Stomach (tissue), 9 donors: ENCODE results near the gene TLK1. TPM values are rescaled to one million over a fixed set of nuclear protein-coding genes. Genes with fewer than 3 reads are reported as not detected.

Source experiments
- DNase-seq, 2 donors: peaks; one replicate each; pipeline versions ENCODE4 v3.0.0 to v3.0.0-alpha.2; 2013 to 2019
- H3K27ac ChIP-seq, 5 donors: fragments of 200-600 bp in 4 of 5; sonication (generic) in 4 of 5; one replicate each; pipeline ENCODE4 v1.5.1; 2013 to 2019; ENCODE audit warnings: mild to moderate bottlenecking in 1 of 5, moderate library complexity in 1 of 5
- H3K27me3 ChIP-seq, 3 donors: fragments of 200-600 bp; sonication (generic); one replicate each; pipeline ENCODE4 v1.5.1; 2017 to 2019; ENCODE audit warnings: mixed run types in 1 of 3
- H3K36me3 ChIP-seq, 4 donors: fragments of 200-600 bp; sonication (generic); 1 replicate in 3 of 4; 2 replicates in 1 of 4; pipeline ENCODE4 v1.5.1; 2016 to 2019
- H3K4me1 ChIP-seq, 4 donors: fragments of 200-600 bp; sonication (generic); one replicate each; pipeline ENCODE4 v1.5.1; 2016 to 2019
- H3K4me3 ChIP-seq, 4 donors: fragments of 200-600 bp; sonication (generic) in 3 of 4; one replicate each; pipeline ENCODE4 v1.5.1; 2016 to 2019; ENCODE audit warnings: mild to moderate bottlenecking in 1 of 4
- H3K9me3 ChIP-seq, 4 donors: fragments of 200-600 bp; sonication (generic); one replicate each; pipeline ENCODE4 v1.5.1; 2016 to 2019
- CTCF ChIP-seq, 7 experiments: fragments of 450-650 bp in 4 of 7; fragments of 200-600 bp in 3 of 7; sonication (generic) in 3 of 7; IDR thresholded peaks; one replicate each; pipeline ENCODE4 v1.5.1; 2016 to 2019; ENCODE audit warnings: antibody characterized with exemption in 7 of 7, control low read depth in 2 of 7, mild to moderate bottlenecking in 1 of 7
- EP300 ChIP-seq: sonication (generic); formaldehyde crosslinking; IDR thresholded peaks from one replicate; pipeline ENCODE4 v1.6.1; 2017; ENCODE audit warnings: antibody characterized with exemption
- POLR2A ChIP-seq, 4 donors: fragments of 450-650 bp; IDR thresholded peaks; one replicate each; pipeline ENCODE4 v1.6.1; 2016; ENCODE audit warnings: antibody characterized with exemption in 4 of 4, control low read depth in 2 of 4, mild to moderate bottlenecking in 1 of 4, moderate library complexity in 1 of 4
- POLR2AphosphoS5 ChIP-seq, 3 donors: sonication (generic); formaldehyde crosslinking; IDR thresholded peaks; one replicate each; pipeline ENCODE4 v1.6.1; 2016; ENCODE audit warnings: antibody characterized with exemption in 3 of 3
- WGBS, 5 donors: extraction: QIAGEN DNeasy Blood & Tissue Kit in 3 of 5; methylation state at CpG; one replicate each; pipeline versions ENCODE4 v1.1.5 to v1.1.7; 2013 to 2018; 5-methylcytosine and 5-hydroxymethylcytosine counted together
- intact Hi-C: fragments of 100-400 bp; cut with DNase I; formaldehyde crosslinking; loops from one replicate; pipeline ENCODE4 v1.15.1; 2023; ENCODE audit warnings: low total_unique reads
- polyA plus RNA-seq, 3 donors: library from polyadenylated mRNA; stranded (reverse); fragments of 200-250 nt; gene quantifications; one replicate each; pipeline ENCODE4 v1.2.3, GENCODE V29; 2013
- total RNA-seq, 5 donors: library from RNA; depleted of rRNA; stranded (reverse); fragments of >200 nt; gene quantifications; one replicate each; pipeline versions ENCODE4 v1.1.0 to v1.2.3, GENCODE V29; 2014 to 2016
- donor health status: healthy with polysubstance abuse.
- donor health status: Bipolar disorder and iron deficiency.
- donor health status: healthy.

Gene TLK1
- total and polyA plus RNA-seq, 8 donors: 10.1 to 135 (median 14.4) TPM

- no peak for DNase-seq
- H3K27ac ChIP-seq: no peak overlapping the region
- no peaks in the 10 kb centered on the region for H3K27me3 ChIP-seq
- H3K4me3 ChIP-seq: no peak overlapping the region
- TF ChIP-seq POLR2AphosphoS5 (IDR thresholded peaks at IDR 0.05) (no peak), EP300 (no peak), CTCF (IDR thresholded peaks at IDR 0.05) (no peak), POLR2A (IDR thresholded peaks at IDR 0.05) (no peak)
- peaks cover 0 to 23% (median 0%) of the 10 kb centered on the region in 4 donors for H3K4me1 ChIP-seq
- peaks cover 8 to 62% (median 49%) of the 10 kb centered on the region in 4 donors for H3K36me3 ChIP-seq
- 41 to 71% (median 63%) methylated on average over 1 of the region's 1 CpG for WGBS, 5 donors
- H3K9me3 ChIP-seq: no peaks in the 10 kb centered on the region
- intact Hi-C loops: no loop called here
Measured at GRCh38 chr2:171056307-171056706, 104.4 kb downstream of the TLK1 start.

GRCh38 chr2:171049691-171050090 is 111.0 kb downstream of the TLK1 start:
- no peaks in the 10 kb centered on the region for H3K9me3 ChIP-seq
- H3K27me3 ChIP-seq: no peaks in the 10 kb centered on the region
- TF ChIP-seq CTCF (IDR thresholded peaks at IDR 0.05): no peak
- no peak overlapping the region for H3K4me3 ChIP-seq
- DNase-seq: no peak
- no peak overlapping the region for H3K27ac ChIP-seq
- WGBS, 5 donors: 93 to 98% (median 97%) methylated on average over 7 of the region's 7 CpGs
- H3K4me1 ChIP-seq: no peaks in the 10 kb centered on the region
- peaks cover 23 to 83% (median 79%) of the 10 kb centered on the region in 4 donors for H3K36me3 ChIP-seq
- intact Hi-C loops: no loop called here

GRCh38 chr2:171046048-171046560 is 114.6 kb downstream of the TLK1 start:
- intact Hi-C loops: no loop called here
- Histone ChIP-seq H3K9me3 (no peaks in the 10 kb centered on the region), H3K4me3 (no peak overlapping the region), H3K36me3 (peaks cover 20 to 84% (median 82%) of the 10 kb centered on the region in 4 donors), H3K27ac (no peak overlapping the region), H3K4me1 (no peaks in the 10 kb centered on the region), H3K27me3 (no peaks in the 10 kb centered on the region)
- 93 to 98% (median 95%) methylated on average over 3 of the region's 3 CpGs for WGBS, 5 donors
- no peak for DNase-seq
- TF ChIP-seq POLR2A (IDR thresholded peaks at IDR 0.05): no peak
- no peak for TF ChIP-seq CTCF (IDR thresholded peaks at IDR 0.05)
- no peak for TF ChIP-seq POLR2AphosphoS5 (IDR thresholded peaks at IDR 0.05)
- TF ChIP-seq EP300: no peak

GRCh38 chr2:171044416-171044815 is 116.3 kb downstream of the TLK1 start:
- intact Hi-C loops: no loop called here
- Histone ChIP-seq H3K36me3 (peaks cover 15 to 80% (median 76%) of the 10 kb centered on the region in 4 donors), H3K9me3 (no peaks in the 10 kb centered on the region), H3K27ac (no peak overlapping the region), H3K4me1 (no peaks in the 10 kb centered on the region), H3K4me3 (no peak overlapping the region), H3K27me3 (no peaks in the 10 kb centered on the region)
- TF ChIP-seq POLR2AphosphoS5 (IDR thresholded peaks at IDR 0.05) (no peak), CTCF (IDR thresholded peaks at IDR 0.05) (no peak), EP300 (no peak), POLR2A (IDR thresholded peaks at IDR 0.05) (no peak)
- 63 to 65% (median 63%) methylated on average over 6 of the region's 6 CpGs for WGBS, 5 donors
- no peak for DNase-seq
